GM18505 (cell line): ENCODE data around the gene ADD2.

Experiments
- ATAC-seq: cut with Tn5 transposase; IDR thresholded peaks from one replicate; pipeline ENCODE4 v1.9.1; 2021; ENCODE audit not compliant: unreplicated experiment
- POLR2A ChIP-seq: IDR thresholded peaks from 4 replicates; pipeline ENCODE4 v1.6.1; 2011; ENCODE audit warnings: borderline replicate concordance; ENCODE audit not compliant: insufficient read depth, insufficient read length; ENCODE audit errors: extremely low read depth

Gene ADD2

DNA sequence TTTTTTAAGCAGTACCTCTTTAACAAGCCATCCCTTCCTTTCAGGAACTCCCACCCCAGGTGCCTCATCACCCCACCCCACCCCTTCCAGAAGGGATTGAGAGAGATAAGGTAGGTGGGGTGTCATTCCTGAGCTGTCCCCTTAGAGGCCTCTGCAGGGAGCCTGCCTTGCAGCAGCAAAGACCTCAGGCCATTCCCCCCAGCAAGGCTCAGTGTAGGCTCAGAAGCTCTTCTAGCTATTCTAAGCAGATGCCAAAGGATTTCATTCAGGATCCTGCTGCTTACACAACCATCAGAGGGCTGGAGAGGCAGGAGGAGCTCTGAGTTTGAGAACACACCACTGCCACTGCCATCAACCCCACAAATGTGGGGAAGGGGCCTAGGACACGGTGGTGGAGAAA lies 28.3 kb upstream of the ADD2 start:
- TF ChIP-seq POLR2A = no peak
- ATAC-seq = no peak

GRCh38 chr2:70795164-70795995 lies 27.4 kb upstream of the ADD2 start:
- no peak for ATAC-seq
- no peak for TF ChIP-seq POLR2A

GRCh38 chr2:70793450-70793849 lies 25.4 kb upstream of the ADD2 start:
- ATAC-seq = no peak
- no peak for TF ChIP-seq POLR2A

DNA sequence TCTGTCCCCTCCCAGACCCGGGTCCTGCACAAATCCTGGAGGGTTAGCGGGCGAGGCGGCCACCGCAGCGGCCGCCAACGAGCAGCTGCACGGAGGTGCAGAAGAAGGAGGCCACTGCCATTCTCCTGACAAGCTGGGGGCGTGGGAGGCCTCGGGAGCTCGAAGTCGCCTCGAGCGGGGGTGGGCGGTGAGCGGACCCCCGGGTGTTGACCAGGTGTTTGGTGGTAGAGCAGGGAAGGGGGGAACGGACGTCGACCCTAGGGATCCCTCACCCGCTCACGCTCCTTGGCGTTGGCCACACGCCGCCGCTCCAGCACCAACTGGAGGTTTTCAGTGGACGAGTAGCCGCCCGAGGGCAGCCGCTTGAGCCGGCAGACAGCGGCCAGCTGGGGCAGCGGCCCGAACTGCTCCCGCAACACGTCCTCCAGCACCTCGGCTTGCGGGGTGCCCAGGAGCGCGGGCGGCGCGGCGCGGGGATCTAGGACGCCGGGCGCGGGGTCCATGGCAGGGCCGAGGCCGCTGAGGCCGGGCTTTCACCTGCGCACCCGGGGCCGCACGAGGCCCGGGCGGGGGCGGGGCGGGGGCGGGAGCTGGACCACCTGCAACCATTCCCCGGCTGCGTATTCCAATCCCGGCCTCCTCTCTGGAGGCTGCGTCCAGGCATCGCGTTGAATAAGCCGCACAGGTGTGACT lies 22.3 kb upstream of the ADD2 start, which contains the start of gene FIGLA:
Gene FIGLA, minus strand, starts transcription at position 508 of the 693 bp plus-strand sequence. Its CDS starts 5 bp downstream, at position 503.
- no peak for TF ChIP-seq POLR2A
- no peak for ATAC-seq

DNA sequence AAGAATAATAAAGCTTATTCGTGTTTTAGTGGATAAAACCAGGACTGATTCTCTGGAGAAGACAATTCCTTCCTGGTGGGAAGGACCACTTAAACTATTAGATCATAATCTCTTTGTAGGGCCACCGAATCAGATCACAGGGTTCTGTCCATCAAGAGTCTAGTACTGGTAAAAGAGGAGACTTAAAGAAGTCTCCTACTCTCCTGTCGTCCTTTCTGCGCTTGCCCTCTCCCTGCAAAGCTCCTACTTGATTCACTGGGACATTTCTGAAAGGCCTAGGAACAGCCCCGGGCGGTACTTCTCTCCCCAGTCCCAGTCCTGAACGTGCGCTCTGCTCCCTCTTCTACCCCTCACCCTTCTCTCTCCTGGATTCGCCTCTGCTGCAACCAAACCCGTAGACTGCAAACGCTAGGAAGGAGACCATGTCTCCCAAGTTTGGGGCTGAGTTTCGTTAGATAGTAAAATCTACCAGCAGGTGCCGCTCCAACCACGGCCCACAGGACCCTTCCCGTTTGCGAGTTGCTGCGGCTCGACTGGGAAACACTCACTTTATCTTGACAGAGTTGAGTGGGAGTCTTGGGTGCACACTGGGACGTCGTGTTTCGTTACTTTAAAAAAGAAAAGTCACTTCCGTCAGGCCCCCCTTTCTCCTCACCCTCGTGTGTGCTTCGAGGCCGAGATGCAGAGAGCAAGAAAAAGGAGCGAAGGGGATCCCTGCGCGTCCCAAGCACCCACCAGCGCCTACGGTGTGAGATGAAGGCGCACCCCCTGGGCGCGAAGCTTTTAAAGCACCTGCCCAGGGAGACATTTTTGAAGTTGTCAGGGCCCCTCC lies 21.5 kb upstream of the ADD2 start:
- TF ChIP-seq POLR2A = no peak
- no peak for ATAC-seq

DNA sequence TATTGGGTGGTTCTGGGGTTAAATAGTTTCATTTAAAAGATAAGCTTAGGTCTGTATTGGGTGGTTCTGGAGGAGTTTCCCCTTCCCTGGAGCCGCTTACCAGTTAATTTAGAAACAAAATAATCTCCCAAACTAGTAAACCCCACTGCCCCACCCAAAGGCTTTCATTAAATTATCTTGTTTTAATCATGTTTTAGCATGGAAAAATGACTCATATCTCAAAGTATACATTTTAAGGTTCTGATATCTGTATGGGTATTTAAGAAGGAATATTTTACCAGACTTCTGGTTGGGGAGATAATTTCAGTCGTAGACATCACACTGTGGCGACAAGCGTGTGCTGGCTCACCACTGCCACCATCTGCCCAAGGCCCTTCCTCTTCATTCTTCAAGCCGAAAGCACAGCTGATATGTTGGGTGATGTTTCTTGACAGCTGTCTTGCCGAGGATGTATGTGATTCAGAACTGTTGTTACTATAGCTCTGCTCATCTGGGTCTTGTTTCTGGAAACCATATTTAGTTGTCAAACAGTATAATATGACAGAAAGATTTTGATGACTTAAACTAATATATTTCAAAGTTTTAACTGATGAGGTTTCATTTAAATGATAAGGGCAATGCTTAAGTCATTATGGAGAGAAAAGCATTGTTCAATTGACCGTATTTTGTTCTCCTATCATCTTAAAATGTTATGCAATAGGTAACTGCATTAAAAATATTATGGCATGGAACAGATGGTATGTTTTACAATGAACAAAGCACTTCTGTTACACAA lies 17.3 kb upstream of the ADD2 start:
- TF ChIP-seq POLR2A = no peak
- no peak for ATAC-seq

DNA sequence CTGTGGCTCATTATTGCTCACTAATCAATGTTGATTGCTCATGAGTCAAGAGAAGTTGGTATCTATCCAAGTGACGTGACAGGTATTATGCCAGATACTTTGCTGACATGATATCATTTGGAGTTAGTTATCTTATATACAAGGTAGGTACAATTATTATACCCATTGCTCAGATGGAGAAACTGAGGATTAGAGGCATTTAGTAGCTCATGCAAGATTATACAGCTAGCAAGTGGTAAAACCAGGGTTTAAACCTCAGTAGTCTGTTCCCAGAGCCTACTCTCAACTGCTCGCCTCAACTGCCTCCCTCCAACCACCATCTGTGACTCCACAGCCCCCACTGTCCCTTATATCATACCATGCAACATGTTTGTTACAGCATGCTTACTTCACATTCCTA lies 16.3 kb upstream of the ADD2 start:
- no peak for ATAC-seq

GRCh38 chr2:70779911-70780545 lies 12.0 kb upstream of the ADD2 start:
- ATAC-seq = no peak
- no peak for TF ChIP-seq POLR2A

More for the DNA sequence above, 16.3 kb upstream of the ADD2 start:
- TF ChIP-seq POLR2A = no peak

GRCh38 chr2:70779491-70779890 lies 11.5 kb upstream of the ADD2 start:
- no peak for ATAC-seq
- no peak for TF ChIP-seq POLR2A

DNA sequence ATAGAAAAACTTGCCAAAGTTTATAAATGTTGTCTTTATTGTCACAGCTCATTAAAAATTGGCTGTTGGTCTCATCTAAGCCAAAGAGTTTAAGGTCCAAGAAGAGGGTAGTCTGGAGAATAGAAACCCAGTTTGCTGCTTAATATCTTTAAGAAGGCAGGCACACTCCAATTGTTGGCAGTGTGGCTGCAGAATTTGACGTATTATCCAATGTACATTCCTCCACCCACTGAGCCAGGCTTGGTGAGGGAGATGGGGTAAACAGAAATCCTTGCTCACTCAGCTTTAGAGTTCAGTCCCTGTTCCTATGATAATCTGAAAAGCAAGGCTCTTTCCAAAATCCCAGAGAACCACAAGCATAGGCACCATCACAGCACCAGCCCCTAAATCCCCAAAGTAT lies 10.7 kb upstream of the ADD2 start:
- TF ChIP-seq POLR2A = no peak
- no peak for ATAC-seq

- no peak for TF ChIP-seq POLR2A
- no peak for ATAC-seq
Measured at GRCh38 chr2:70777450-70777849, 9.4 kb upstream of the ADD2 start.

- TF ChIP-seq POLR2A = no peak
- no peak for ATAC-seq
Measured at GRCh38 chr2:70776266-70776665, 8.3 kb upstream of the ADD2 start.
